B cell (primary cell): Measurements from ENCODE around the gene ZNF776. TPM values are rescaled to one million over a fixed set of nuclear protein-coding genes. Genes with fewer than 3 reads are reported as not detected.

Experiments
- ATAC-seq: fragments of 200-7000 bp; cut with Tn5 transposase; one replicate; pipeline ENCODE4 v1.10.0; 2021; ENCODE audit warnings: low read depth, mild to moderate bottlenecking, moderate number of reproducible peaks, moderate library complexity
- CTCF ChIA-PET: fragments of 350-600 bp; sonication (Branson Sonifier 250); formaldehyde crosslinking; loops from one replicate; lab custom pipeline; 2021; ENCODE audit warnings: antibody characterized with exemption, inconsistent platforms; lab: Charles Lee
- POLR2A ChIA-PET: fragments of 350-600 bp; sonication (Branson Sonifier 250); formaldehyde crosslinking; loops from one replicate; lab custom pipeline; 2021; ENCODE audit warnings: antibody characterized with exemption; lab: Charles Lee
- DNase-seq: peaks from one replicate; pipeline ENCODE4 v3.0.0; 2013
- H2AFZ ChIP-seq: 2 replicates; pipeline ENCODE4 v1.6.1; 2012; ENCODE audit warnings: mild to moderate bottlenecking, low read depth, low read length; ENCODE audit not compliant: insufficient read depth, poor library complexity, severe bottlenecking
- H3K27ac ChIP-seq, 2 donors: 1 replicate in 1 of 2; 2 replicates in 1 of 2; pipeline ENCODE4 v1.5.1; 2012 to 2013; ENCODE audit warnings: low read length in 2 of 2, mild to moderate bottlenecking in 2 of 2, moderate library complexity in 1 of 2
- H3K27me3 ChIP-seq, 4 experiments: fragments of 200-600 bp in 1 of 4; sonication (generic) in 1 of 4; replicated peaks in 1 of 4; 1 replicate in 2 of 4; 2 replicates in 2 of 4; pipeline versions ENCODE4 v1.6.1 to v1.7.0; 2013 to 2016; ENCODE audit warnings: low read length in 3 of 4, mild to moderate bottlenecking in 2 of 4, mixed read lengths in 1 of 4, moderate library complexity in 1 of 4; ENCODE audit not compliant: insufficient read depth in 4 of 4, control insufficient read depth in 3 of 4; ENCODE audit errors: control extremely low read depth in 1 of 4
- H3K36me3 ChIP-seq, 2 experiments: replicated peaks in 1 of 2; 1 replicate in 1 of 2; 2 replicates in 1 of 2; pipeline versions ENCODE4 v1.6.1 to v1.7.1; 2013; ENCODE audit warnings: low read length in 1 of 2; ENCODE audit not compliant: insufficient read depth in 2 of 2, control insufficient read depth in 1 of 2; ENCODE audit errors: control extremely low read depth in 1 of 2, extremely low read depth in 1 of 2
- H3K4me1 ChIP-seq, 2 donors: fragments of 200-600 bp in 1 of 2; sonication (generic) in 1 of 2; 1 replicate in 1 of 2; 2 replicates in 1 of 2; pipeline versions ENCODE4 v1.5.1 to v1.6.1; 2013 to 2017; ENCODE audit warnings: low read length in 2 of 2; ENCODE audit not compliant: control insufficient read depth in 2 of 2, insufficient read depth in 2 of 2
- H3K4me2 ChIP-seq: replicated peaks from 2 replicates; pipeline ENCODE3; 2012; ENCODE audit warnings: mild to moderate bottlenecking, low read depth, low read length; ENCODE audit not compliant: poor library complexity, severe bottlenecking
- H3K4me3 ChIP-seq, 5 experiments: fragments of 200-600 bp in 1 of 5; sonication (generic) in 1 of 5; 1 replicate in 3 of 5; 2 replicates in 2 of 5; pipeline versions ENCODE4 v1.5.1 to v1.7.0; 2011 to 2016; ENCODE audit warnings: low read length in 4 of 5, mild to moderate bottlenecking in 4 of 5, low read depth in 2 of 5, control low read depth in 1 of 5, moderate library complexity in 1 of 5; ENCODE audit not compliant: insufficient read depth in 1 of 5; ENCODE audit errors: control extremely low read depth in 1 of 5, extremely low read depth in 1 of 5
- H3K79me2 ChIP-seq: fragments of 200-600 bp; sonication (generic); one replicate; pipeline ENCODE4 v1.6.0; 2016; ENCODE audit warnings: low read length; ENCODE audit not compliant: control insufficient read depth, insufficient read depth
- H3K9ac ChIP-seq: fragments of 200-600 bp; sonication (generic); 2 replicates; pipeline ENCODE4 v1.6.1; 2017; ENCODE audit warnings: mild to moderate bottlenecking, low read length, moderate library complexity
- H3K9me3 ChIP-seq, 3 donors: one replicate each; pipeline versions ENCODE4 v1.6.1 to v1.7.1; 2013; ENCODE audit warnings: low read length in 2 of 3; ENCODE audit not compliant: control insufficient read depth in 2 of 3, insufficient read depth in 1 of 3; ENCODE audit errors: control extremely low read depth in 1 of 3
- H4K20me1 ChIP-seq: 2 replicates; pipeline ENCODE4 v1.6.0; 2012; ENCODE audit warnings: mild to moderate bottlenecking, low read length; ENCODE audit not compliant: insufficient read depth, control insufficient read depth, poor library complexity, severe bottlenecking
- H3K27ac Mint-ChIP-seq: one replicate; pipeline ENCODE4 v1.8.0; 2021; ENCODE audit warnings: mixed read lengths
- H3K27me3 Mint-ChIP-seq: one replicate; pipeline ENCODE4 v1.8.0; 2021; ENCODE audit warnings: mixed read lengths
- H3K4me1 Mint-ChIP-seq: one replicate; pipeline ENCODE4 v1.8.0; 2021; ENCODE audit warnings: mixed read lengths
- H3K4me3 Mint-ChIP-seq: one replicate; pipeline ENCODE4 v1.8.0; 2021; ENCODE audit warnings: mixed read lengths
- H3K9me3 Mint-ChIP-seq: one replicate; pipeline ENCODE4 v1.8.0; 2022; ENCODE audit warnings: mixed read lengths; ENCODE audit not compliant: insufficient read depth
- EZH2 ChIP-seq: IDR thresholded peaks from 2 replicates; pipeline ENCODE4 v1.6.1; 2012; ENCODE audit warnings: borderline replicate concordance, low read depth, mild to moderate bottlenecking, moderate library complexity, low read length; ENCODE audit not compliant: insufficient read depth, poor library complexity, severe bottlenecking
- WGBS: methylation state at CpG from one replicate; pipeline ENCODE4 v1.1.5; 2013; ENCODE audit warnings: missing lambda C conversion rate; ENCODE audit not compliant: insufficient coverage; 5-methylcytosine and 5-hydroxymethylcytosine counted together
- intact Hi-C: fragments of 100-400 bp; cut with micrococcal nuclease; formaldehyde crosslinking; loops from one replicate; pipeline ENCODE4 v1.10.0; 2022
- polyA plus RNA-seq: library from polyadenylated mRNA; depleted of rRNA; stranded (reverse); fragments of >200 nt; gene quantifications from 2 replicates; pipeline ENCODE4 v1.2.3, GENCODE V29; 2012
- total RNA-seq, 2 donors: library from RNA; stranded (reverse); fragments of 120-200 nt in 1 of 2; gene quantifications; 1 replicate in 1 of 2; 2 replicates in 1 of 2; pipeline versions ENCODE4 v1.2.3 to v1.2.4, GENCODE V29; 2013 to 2022
- TF ChIP-seq, protein P1 (sequence below): fragments of 200-600 bp; IDR thresholded peaks from one replicate; pipeline ENCODE4 v1.8.0; 2022; ENCODE audit warnings: antibody characterized with exemption, mild to moderate bottlenecking

Gene ZNF776
- total and polyA plus RNA-seq, 2 donors (not counting 1 experiment from before 2014, with no cell fraction given): 15.6 to 47.5 TPM

- intact Hi-C loops: no loop called here
- H3K4me3 Mint-ChIP-seq: no peak overlapping the region
- Histone ChIP-seq H2AFZ (no peak overlapping the region), H3K4me3 (no peak overlapping the region), H3K4me1 (no peaks in the 10 kb centered on the region), H3K79me2 (peaks cover 66% of the 10 kb centered on the region), H3K4me2 (no peak overlapping the region), H4K20me1 (peaks cover 13% of the 10 kb centered on the region), H3K27ac (no peak overlapping the region), H3K9ac (no peak overlapping the region), H3K36me3 (peaks cover 0 to 17% of the 10 kb centered on the region in 2 experiments), H3K27me3 (no peaks in the 10 kb centered on the region), H3K9me3 (peaks cover 0 to 49% (median 0%) of the 10 kb centered on the region in 3 donors)
- H3K9me3 Mint-ChIP-seq: peaks cover 7% of the 10 kb centered on the region
- no peak overlapping the region for H3K27ac Mint-ChIP-seq
- ATAC-seq (no peak), DNase-seq (no peak)
- ChIA-PET CTCF (no interaction called here), POLR2A (no interaction called here)
- 83% methylated on average over 4 of the region's 5 CpGs for WGBS
- peaks cover 9% of the 10 kb centered on the region for H3K4me1 Mint-ChIP-seq
- TF ChIP-seq EZH2: no peak
- TF ChIP-seq, protein P1, sequence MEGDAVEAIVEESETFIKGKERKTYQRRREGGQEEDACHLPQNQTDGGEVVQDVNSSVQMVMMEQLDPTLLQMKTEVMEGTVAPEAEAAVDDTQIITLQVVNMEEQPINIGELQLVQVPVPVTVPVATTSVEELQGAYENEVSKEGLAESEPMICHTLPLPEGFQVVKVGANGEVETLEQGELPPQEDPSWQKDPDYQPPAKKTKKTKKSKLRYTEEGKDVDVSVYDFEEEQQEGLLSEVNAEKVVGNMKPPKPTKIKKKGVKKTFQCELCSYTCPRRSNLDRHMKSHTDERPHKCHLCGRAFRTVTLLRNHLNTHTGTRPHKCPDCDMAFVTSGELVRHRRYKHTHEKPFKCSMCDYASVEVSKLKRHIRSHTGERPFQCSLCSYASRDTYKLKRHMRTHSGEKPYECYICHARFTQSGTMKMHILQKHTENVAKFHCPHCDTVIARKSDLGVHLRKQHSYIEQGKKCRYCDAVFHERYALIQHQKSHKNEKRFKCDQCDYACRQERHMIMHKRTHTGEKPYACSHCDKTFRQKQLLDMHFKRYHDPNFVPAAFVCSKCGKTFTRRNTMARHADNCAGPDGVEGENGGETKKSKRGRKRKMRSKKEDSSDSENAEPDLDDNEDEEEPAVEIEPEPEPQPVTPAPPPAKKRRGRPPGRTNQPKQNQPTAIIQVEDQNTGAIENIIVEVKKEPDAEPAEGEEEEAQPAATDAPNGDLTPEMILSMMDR: no peak
- no peaks in the 10 kb centered on the region for H3K27me3 Mint-ChIP-seq
These were observed 40.3 kb downstream of the ZNF776 start for GRCh38 chr19:57786906-57787305.

DNA sequence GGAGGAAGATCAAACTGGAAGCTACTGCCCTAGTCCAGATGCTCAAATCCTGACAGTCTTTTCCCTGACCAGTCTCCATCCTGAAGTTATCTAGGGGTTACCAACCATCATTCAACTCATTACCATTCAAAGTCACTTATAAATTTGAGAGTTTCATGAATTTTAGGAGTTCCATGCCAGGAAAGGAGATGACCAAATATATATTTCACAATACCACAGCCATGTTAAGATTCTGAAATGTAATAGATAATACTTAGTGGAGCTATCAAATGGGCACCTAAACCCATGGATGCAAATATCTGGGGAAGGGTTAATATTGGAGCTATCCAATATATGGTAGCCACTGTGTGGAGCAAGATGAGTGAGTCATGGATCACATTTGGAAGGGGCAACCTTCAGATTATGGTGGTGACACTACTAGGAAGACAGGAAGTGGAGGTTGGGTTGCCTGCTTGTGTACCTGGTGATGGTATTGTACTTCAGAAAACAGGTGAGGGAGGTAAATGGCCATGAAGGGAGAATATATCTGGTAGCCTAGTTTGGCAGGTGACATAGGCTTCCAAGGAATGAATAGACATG, 41.6 kb downstream of the ZNF776 start:
- intact Hi-C loops: no loop called here
- no peak overlapping the region for H3K27ac ChIP-seq
- no peak overlapping the region for H3K4me3 Mint-ChIP-seq
- ATAC-seq (no peak), DNase-seq (no peak)
- H2AFZ ChIP-seq: no peak overlapping the region
- TF ChIP-seq EZH2: no peak
- TF ChIP-seq, protein P1: no peak
- POLR2A ChIA-PET: no interaction called here
- no peaks in the 10 kb centered on the region for H3K27me3 ChIP-seq
- peaks cover 0 to 20% of the 10 kb centered on the region in 2 experiments for H3K36me3 ChIP-seq
- peaks cover 0 to 41% (median 0%) of the 10 kb centered on the region in 3 donors for H3K9me3 ChIP-seq
- H3K4me3 ChIP-seq: no peak overlapping the region
- H3K4me1 ChIP-seq: no peaks in the 10 kb centered on the region
- peaks cover 65% of the 10 kb centered on the region for H3K79me2 ChIP-seq
- CTCF ChIA-PET: no interaction called here
- no peak overlapping the region for H3K4me2 ChIP-seq
- H4K20me1 ChIP-seq: peaks cover 13% of the 10 kb centered on the region
- H3K9me3 Mint-ChIP-seq: peaks cover 7% of the 10 kb centered on the region
- no peak overlapping the region for H3K27ac Mint-ChIP-seq
- H3K4me1 Mint-ChIP-seq: peaks cover 9% of the 10 kb centered on the region
- no peak overlapping the region for H3K9ac ChIP-seq
- no peaks in the 10 kb centered on the region for H3K27me3 Mint-ChIP-seq
